Measurements from ENCODE around the gene CBS. TPM values are rescaled to one million over a fixed set of nuclear protein-coding genes. Genes with fewer than 3 reads are reported as not detected.
"Not testable (repeated sequence)": the region's sequence is repeated elsewhere in the genome, so short reads cannot be mapped to it uniquely, and the experiment has no call there.

The CBS gene
- total RNA-seq, 1 donor from 2014 or later: 56.9 TPM

DNA sequence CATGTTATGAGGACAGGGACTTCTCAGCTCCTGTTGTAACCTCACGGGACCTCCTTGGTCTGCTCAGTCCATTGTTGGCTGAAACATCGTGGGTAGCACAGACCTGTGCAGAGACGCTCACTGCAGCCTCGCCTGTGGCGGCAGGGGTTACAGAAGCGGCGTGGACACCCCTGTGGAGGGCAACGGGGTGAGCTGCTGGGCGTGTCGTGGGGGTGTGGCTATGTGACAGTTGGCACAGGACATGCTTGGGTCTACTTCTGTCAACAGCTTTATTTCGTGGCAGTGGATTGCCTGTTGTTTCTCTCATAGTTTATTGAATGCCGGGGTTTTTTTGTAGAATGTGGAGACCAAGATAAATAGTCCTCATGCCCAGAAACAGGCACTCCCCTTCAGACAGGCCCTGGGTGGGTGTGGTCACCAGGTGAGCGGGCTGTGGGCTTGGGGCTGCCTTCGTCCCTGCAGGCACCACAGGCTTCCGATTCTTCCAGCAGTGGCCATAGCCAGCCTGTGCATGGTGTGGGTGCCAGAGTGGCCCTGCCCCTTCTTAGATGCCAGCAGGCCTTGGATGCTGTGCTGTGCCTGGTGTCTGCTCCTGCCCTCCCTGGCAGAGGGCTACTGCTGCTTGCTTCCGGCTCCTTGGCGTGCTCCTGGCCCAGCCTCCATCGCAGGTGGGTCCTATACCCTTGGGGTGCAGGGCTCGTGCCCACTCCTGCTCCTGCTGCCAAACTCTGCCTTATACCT, 37.5 kb downstream of the CBS start:
- not testable (repeated sequence) for H3K9me3 Mint-ChIP-seq; H3K79me2 ChIP-seq (ENCODE audit: low read depth); H3K27me3 ChIP-seq; H3K27ac Mint-ChIP-seq; H2AFZ ChIP-seq (replicated peaks); H3K4me3 Mint-ChIP-seq; H3K27me3 Mint-ChIP-seq (ENCODE audit: insufficient read depth, low read depth); H3K4me2 ChIP-seq; H3K4me1 Mint-ChIP-seq; H3F3A ChIP-seq (ENCODE audit: low read depth); DNase-seq (ENCODE audit: low spot score); H4K20me1 ChIP-seq (ENCODE audit: low read depth); H3K9ac ChIP-seq; H3K36me3 Mint-ChIP-seq; H3K27ac ChIP-seq; H3K36me3 ChIP-seq; H3K4me3 ChIP-seq; H3K4me1 ChIP-seq; H3K9me3 ChIP-seq (ENCODE audit: low read depth)

DNA sequence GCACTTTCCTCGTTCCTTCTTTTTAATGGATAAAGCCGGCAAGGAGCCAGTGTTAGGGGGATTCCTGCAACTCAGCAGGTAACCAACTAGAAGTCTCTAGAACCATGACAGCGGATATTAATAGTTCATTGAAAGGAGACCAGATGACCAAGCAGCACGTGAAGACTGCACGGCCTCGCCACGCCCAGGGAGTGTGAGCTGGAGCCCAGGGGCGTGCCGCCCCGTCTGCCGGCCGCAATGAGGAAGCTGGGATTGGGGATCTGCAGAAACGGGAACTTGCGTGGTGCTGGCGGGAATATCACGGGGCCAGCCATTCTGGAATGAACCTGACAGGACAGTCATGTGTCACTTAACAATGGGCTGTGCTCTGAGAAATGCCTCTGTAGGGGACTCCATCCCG, 38.7 kb downstream of the CBS start:
- H3K9ac ChIP-seq; H3K9me3 ChIP-seq (ENCODE audit: low read depth); H3K27me3 Mint-ChIP-seq (ENCODE audit: insufficient read depth, low read depth); DNase-seq (ENCODE audit: low spot score); H3K4me3 Mint-ChIP-seq; H3K27ac Mint-ChIP-seq; H3K9me3 Mint-ChIP-seq; H2AFZ ChIP-seq (replicated peaks); H4K20me1 ChIP-seq (ENCODE audit: low read depth); H3K4me3 ChIP-seq; H3K36me3 Mint-ChIP-seq; H3K27ac ChIP-seq; H3K79me2 ChIP-seq (ENCODE audit: low read depth); H3K4me1 ChIP-seq; H3K4me1 Mint-ChIP-seq; H3K27me3 ChIP-seq; H3K36me3 ChIP-seq; H3F3A ChIP-seq (ENCODE audit: low read depth); H3K4me2 ChIP-seq: not testable (repeated sequence)

DNA sequence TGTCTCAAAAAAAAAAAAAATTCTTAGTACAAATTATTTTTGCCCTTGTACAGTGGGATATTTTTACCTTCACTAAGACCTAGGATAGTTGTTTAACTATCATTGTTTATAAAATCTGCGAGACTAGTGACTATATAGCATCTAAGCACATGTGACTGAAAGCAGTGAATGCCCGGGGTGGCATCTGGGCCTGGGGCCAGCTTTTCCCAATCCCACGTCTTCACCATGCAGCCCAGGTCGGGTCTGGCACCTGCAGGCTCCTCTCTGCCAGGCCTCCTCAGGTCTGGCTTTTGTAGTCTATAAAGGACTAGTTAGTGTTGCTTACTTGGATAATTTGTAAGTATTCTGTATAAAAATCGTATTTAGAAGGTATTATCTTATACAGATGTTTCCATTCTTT, 40.8 kb downstream of the CBS start:
- Mint-ChIP-seq H3K4me1 (peaks cover 2% of the 10 kb centered on the region), H3K4me3 (no peak overlapping the region), H3K27me3 (ENCODE audit: insufficient read depth, low read depth) (peaks cover 2% of the 10 kb centered on the region), H3K27ac (no peak overlapping the region), H3K9me3 (no peaks in the 10 kb centered on the region), H3K36me3 (peaks cover 7% of the 10 kb centered on the region)
- H3K4me1 ChIP-seq: no peaks in the 10 kb centered on the region
- no peaks in the 10 kb centered on the region for H3K27me3 ChIP-seq
- H4K20me1 ChIP-seq (ENCODE audit: low read depth): no peaks in the 10 kb centered on the region
- no peaks in the 10 kb centered on the region for H3K36me3 ChIP-seq
- no peak for TF ChIP-seq EZH2 (IDR thresholded peaks at IDR 0.05)
- no peak for TF ChIP-seq CTCF (IDR thresholded peaks at IDR 0.05)
- no peak for TF ChIP-seq EZH2phosphoT487 (IDR thresholded peaks at IDR 0.05)
- no peak overlapping the region for H3K9ac ChIP-seq
- no peaks in the 10 kb centered on the region for H3K9me3 ChIP-seq (ENCODE audit: low read depth)
- H3K27ac ChIP-seq: no peak overlapping the region
- H3K79me2 ChIP-seq (ENCODE audit: low read depth): no peaks in the 10 kb centered on the region
- H3K4me2 ChIP-seq: no peak overlapping the region
- no peak overlapping the region for H3K4me3 ChIP-seq
- H2AFZ ChIP-seq (replicated peaks): no peak overlapping the region
- no peaks in the 10 kb centered on the region for H3F3A ChIP-seq (ENCODE audit: low read depth)
- no peak for DNase-seq (ENCODE audit: low spot score)

- Histone ChIP-seq H3K9me3 (ENCODE audit: low read depth) (no peaks in the 10 kb centered on the region), H3K4me1 (no peaks in the 10 kb centered on the region), H2AFZ (replicated peaks) (no peak overlapping the region), H3K9ac (peak overlapping the region; percentile 32), H3F3A (ENCODE audit: low read depth) (no peaks in the 10 kb centered on the region), H4K20me1 (ENCODE audit: low read depth) (no peaks in the 10 kb centered on the region), H3K4me2 (no peak overlapping the region), H3K36me3 (no peaks in the 10 kb centered on the region), H3K79me2 (ENCODE audit: low read depth) (no peaks in the 10 kb centered on the region), H3K4me3 (no peak overlapping the region), H3K27me3 (no peaks in the 10 kb centered on the region), H3K27ac (no peak overlapping the region)
- no peak overlapping the region for H3K4me3 Mint-ChIP-seq
- H3K9me3 Mint-ChIP-seq: no peaks in the 10 kb centered on the region
- no peak overlapping the region for H3K27ac Mint-ChIP-seq
- no peak for TF ChIP-seq EZH2phosphoT487 (IDR thresholded peaks at IDR 0.05)
- no peak for TF ChIP-seq EZH2 (IDR thresholded peaks at IDR 0.05)
- no peak for TF ChIP-seq CTCF (IDR thresholded peaks at IDR 0.05)
- H3K27me3 Mint-ChIP-seq (ENCODE audit: insufficient read depth, low read depth): peaks cover 2% of the 10 kb centered on the region
- peaks cover 2% of the 10 kb centered on the region for H3K4me1 Mint-ChIP-seq
- H3K36me3 Mint-ChIP-seq: peaks cover 12% of the 10 kb centered on the region
- DNase-seq (ENCODE audit: low spot score): no peak
Observed at GRCh38 chr21:43034101-43034500, 41.5 kb downstream of the CBS start.

Data from neural progenitor cell (in vitro differentiated cells).